NT2/D1 (cell line): ENCODE results near the gene EPHA7.

Experiments
- YY1 ChIP-seq: IDR thresholded peaks from 2 replicates; pipeline ENCODE4 v1.6.1; 2011; ENCODE audit not compliant: insufficient read length, insufficient read depth
- ZNF274 ChIP-seq: IDR thresholded peaks from 2 replicates; pipeline ENCODE4 v1.6.1; 2011; ENCODE audit warnings: mild to moderate bottlenecking, low read depth, low read length

DNA sequence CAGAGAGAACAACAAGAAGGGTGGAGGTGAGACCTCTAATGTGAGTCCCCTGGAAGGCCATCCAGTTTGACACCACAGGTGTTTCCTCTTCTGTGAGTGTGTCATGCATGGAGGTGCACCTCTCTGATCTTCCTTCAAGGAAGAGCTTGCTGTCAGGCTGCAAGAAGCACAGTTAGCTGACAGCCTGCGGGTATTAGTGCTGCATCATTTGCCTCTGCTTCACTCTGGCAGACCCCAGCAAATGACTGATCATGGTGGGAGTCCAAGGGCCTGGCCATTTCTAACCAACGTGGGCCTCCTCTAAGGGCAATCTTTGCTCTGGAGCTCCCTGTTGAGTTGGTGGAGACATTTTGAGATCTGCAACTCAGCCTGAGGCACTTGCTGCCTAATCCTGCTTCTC is 206.3 kb downstream of the EPHA7 start:
- no peak for TF ChIP-seq YY1
- no peak for TF ChIP-seq ZNF274
